Stimulated activated CD8-positive, alpha-beta memory T cell treated with anti-CD3 and anti-CD28 coated beads, Interleukin-12 subunit alpha, Interleukin-12 subunit beta, amount 100 ng/mL, for 1 hour (primary cell): ENCODE measurements around the gene POU6F1.

Experiments used
- DNase-seq: peaks from one replicate; pipeline ENCODE4 v3.0.0-alpha.2; 2020; ENCODE audit warnings: low read depth

The POU6F1 gene

GRCh38 chr12:51196547-51196946 is 21.3 kb downstream of the POU6F1 start:
- no peak for DNase-seq

GRCh38 chr12:51195841-51196240 is 22.0 kb downstream of the POU6F1 start:
- DNase-seq, result no peak

- DNase-seq, result no peak
Observed at GRCh38 chr12:51192284-51192671, 25.6 kb downstream of the POU6F1 start.

GRCh38 chr12:51191516-51192283 is 26.2 kb downstream of the POU6F1 start:
- DNase-seq, result no peak

GRCh38 chr12:51190820-51191219 is 27.0 kb downstream of the POU6F1 start:
- no peak for DNase-seq

- DNase-seq, result no peak
Observed at GRCh38 chr12:51189790-51190355, 28.0 kb downstream of the POU6F1 start.

- no peak for DNase-seq
Observed at GRCh38 chr12:51188359-51189051, 29.4 kb downstream of the POU6F1 start.

- DNase-seq, result no peak
Observed at GRCh38 chr12:51187370-51187987, 30.4 kb downstream of the POU6F1 start.

GRCh38 chr12:51186465-51187085 is 31.3 kb downstream of the POU6F1 start:
- no peak for DNase-seq

- no peak for DNase-seq
Observed at GRCh38 chr12:51185171-51185717, 32.6 kb downstream of the POU6F1 start.

GRCh38 chr12:51183816-51184215 is 34.0 kb downstream of the POU6F1 start:
- DNase-seq, result no peak

GRCh38 chr12:51183349-51183748 is 34.5 kb downstream of the POU6F1 start:
- no peak for DNase-seq

- DNase-seq, result no peak
Observed at GRCh38 chr12:51181558-51181957, 36.3 kb downstream of the POU6F1 start.

- DNase-seq, result no peak
Observed at GRCh38 chr12:51177897-51178296, 40.0 kb downstream of the POU6F1 start.

- no peak for DNase-seq
Observed at GRCh38 chr12:51174501-51174900, 43.4 kb downstream of the POU6F1 start.

GRCh38 chr12:51172515-51173431 is 45.1 kb downstream of the POU6F1 start, which contains the start of gene TFCP2:
TSS of gene TFCP2 (minus strand) at chr12:51173135. CDS start at chr12:51172422, 713 bp downstream.
- DNase-seq, result peak; percentile 87

GRCh38 chr12:51171884-51172514 is 45.9 kb downstream of the POU6F1 start:
- DNase-seq, result no peak

GRCh38 chr12:51163795-51164194 is 54.1 kb downstream of the POU6F1 start:
- DNase-seq, result no peak

- no peak for DNase-seq
Observed at GRCh38 chr12:51162217-51162616, 55.6 kb downstream of the POU6F1 start.

GRCh38 chr12:51160814-51161459 is 56.9 kb downstream of the POU6F1 start:
- no peak for DNase-seq
